22Rv1 (cell line): ENCODE measurements around the gene FKBP8.

Source experiments
- H3K27ac ChIP-seq: fragments of 450-650 bp; 2 replicates; pipeline ENCODE4 v1.5.1; 2017
- ZFX ChIP-seq: fragments of 450-650 bp; IDR thresholded peaks from 2 replicates; pipeline ENCODE4 v1.6.1; 2017; ENCODE audit warnings: antibody characterized with exemption, borderline replicate concordance
- TF ChIP-seq, protein P1 (sequence below): fragments of 450-650 bp; IDR thresholded peaks from 2 replicates; pipeline ENCODE4 v1.5.1; 2017; ENCODE audit warnings: mild to moderate bottlenecking

FKBP8 gene

GRCh38 chr19:18538115-18538514, 5.3 kb downstream of the FKBP8 start:
- no peak for TF ChIP-seq ZFX
- TF ChIP-seq, protein P1, sequence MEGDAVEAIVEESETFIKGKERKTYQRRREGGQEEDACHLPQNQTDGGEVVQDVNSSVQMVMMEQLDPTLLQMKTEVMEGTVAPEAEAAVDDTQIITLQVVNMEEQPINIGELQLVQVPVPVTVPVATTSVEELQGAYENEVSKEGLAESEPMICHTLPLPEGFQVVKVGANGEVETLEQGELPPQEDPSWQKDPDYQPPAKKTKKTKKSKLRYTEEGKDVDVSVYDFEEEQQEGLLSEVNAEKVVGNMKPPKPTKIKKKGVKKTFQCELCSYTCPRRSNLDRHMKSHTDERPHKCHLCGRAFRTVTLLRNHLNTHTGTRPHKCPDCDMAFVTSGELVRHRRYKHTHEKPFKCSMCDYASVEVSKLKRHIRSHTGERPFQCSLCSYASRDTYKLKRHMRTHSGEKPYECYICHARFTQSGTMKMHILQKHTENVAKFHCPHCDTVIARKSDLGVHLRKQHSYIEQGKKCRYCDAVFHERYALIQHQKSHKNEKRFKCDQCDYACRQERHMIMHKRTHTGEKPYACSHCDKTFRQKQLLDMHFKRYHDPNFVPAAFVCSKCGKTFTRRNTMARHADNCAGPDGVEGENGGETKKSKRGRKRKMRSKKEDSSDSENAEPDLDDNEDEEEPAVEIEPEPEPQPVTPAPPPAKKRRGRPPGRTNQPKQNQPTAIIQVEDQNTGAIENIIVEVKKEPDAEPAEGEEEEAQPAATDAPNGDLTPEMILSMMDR = no peak
- H3K27ac ChIP-seq = no peak overlapping the region

GRCh38 chr19:18537431-18537830, 5.9 kb downstream of the FKBP8 start:
- TF ChIP-seq, protein P1 = no peak
- TF ChIP-seq ZFX = no peak
- no peak overlapping the region for H3K27ac ChIP-seq

- H3K27ac ChIP-seq = no peak overlapping the region
- TF ChIP-seq ZFX = no peak
- TF ChIP-seq, protein P1 = no peak
Measured at GRCh38 chr19:18536475-18536874, 6.9 kb downstream of the FKBP8 start.

DNA sequence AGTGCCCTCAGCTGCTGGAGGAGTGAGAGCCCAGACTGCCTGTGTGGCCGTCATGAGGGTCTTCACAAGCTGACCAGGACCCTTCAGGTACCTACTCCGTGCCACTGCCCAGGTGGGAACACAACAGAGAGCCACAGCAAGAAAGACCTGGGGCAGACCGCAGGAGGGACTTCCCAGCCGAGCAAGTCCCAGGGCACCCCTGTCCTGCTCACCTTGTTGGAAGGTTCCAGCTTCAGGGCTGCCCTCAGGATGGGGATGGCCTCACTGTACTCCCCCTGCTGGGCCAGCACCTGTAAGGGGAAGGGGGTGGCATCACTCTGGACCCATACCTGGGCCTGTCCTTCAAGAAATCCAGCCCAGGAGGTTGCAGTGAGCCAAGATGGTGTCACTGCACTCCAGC, 10.3 kb downstream of the FKBP8 start:
- no peak for TF ChIP-seq ZFX
- TF ChIP-seq, protein P1 = no peak
- H3K27ac ChIP-seq = no peak overlapping the region

- H3K27ac ChIP-seq = no peak overlapping the region
- TF ChIP-seq, protein P1 = no peak
- TF ChIP-seq ZFX = no peak
Measured at GRCh38 chr19:18532168-18532890, 11.0 kb downstream of the FKBP8 start.

- H3K27ac ChIP-seq = no peak overlapping the region
- TF ChIP-seq ZFX = no peak
- TF ChIP-seq, protein P1 = no peak
Measured at GRCh38 chr19:18531485-18531884, 11.9 kb downstream of the FKBP8 start.

GRCh38 chr19:18529782-18530181, 13.6 kb downstream of the FKBP8 start:
- TF ChIP-seq, protein P1 = no peak
- no peak for TF ChIP-seq ZFX

More at GRCh38 chr19:18529782-18530181, 13.6 kb downstream of the FKBP8 start:
- H3K27ac ChIP-seq = no peak overlapping the region
